GM23338 (cell line): Measurements from ENCODE around the gene GALNT9.

Source experiments
- CTCF ChIP-seq, 2 experiments: fragments of 200-600 bp in 1 of 2; sonication (generic) in 1 of 2; conservative IDR thresholded peaks; 2 replicates each; pipeline versions ENCODE4 v1.5.1 to v1.6.1; 2016 to 2017; ENCODE audit warnings: antibody characterized with exemption in 2 of 2, low read depth in 2 of 2, mild to moderate bottlenecking in 2 of 2, moderate library complexity in 1 of 2
- EZH2 ChIP-seq: fragments of 200-600 bp; sonication (generic); IDR thresholded peaks from one replicate; pipeline ENCODE4 v1.8.0; 2017; ENCODE audit warnings: antibody characterized with exemption, mild to moderate bottlenecking, low read depth; ENCODE audit not compliant: unreplicated experiment

DNA sequence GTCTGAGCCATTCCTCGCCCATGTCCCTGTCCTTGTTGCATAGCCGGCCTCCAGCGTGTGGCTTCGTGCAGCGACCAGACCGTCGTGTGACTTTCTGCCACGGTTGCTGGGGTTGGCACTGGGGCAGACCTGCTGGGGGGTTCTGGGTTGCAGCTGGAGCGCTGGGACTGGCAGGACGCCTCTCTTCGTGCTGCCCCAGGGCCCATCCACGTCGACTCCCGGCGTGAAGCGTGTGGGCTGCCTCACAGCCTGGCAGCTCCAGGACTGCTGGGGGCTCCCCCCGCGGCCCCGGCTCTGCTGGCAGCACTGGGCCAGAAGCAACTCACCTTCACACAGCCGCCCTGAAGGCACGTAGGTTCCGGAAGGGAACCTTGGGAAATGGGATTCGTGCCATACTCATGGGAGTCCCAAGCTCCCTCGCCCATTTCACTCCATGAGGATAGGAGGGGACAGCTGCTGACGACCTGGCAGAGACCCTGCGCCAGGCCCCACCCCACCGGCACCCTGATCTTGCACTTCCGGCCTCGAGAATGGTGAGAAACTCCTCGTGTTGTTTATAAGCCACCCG, 51.9 kb downstream of the GALNT9 start:
- TF ChIP-seq CTCF (conservative IDR thresholded peaks at IDR 0.05; ENCODE audit: low read depth in 2 of 2) (no peak), EZH2 (no peak)
